SU-DHL-6 (cell line): ENCODE results near the gene CCDC136.

Experiments
- H2AFZ ChIP-seq: fragments of 200-600 bp; sonication (generic); 2 replicates; pipeline ENCODE4 v1.6.1; 2014; ENCODE audit warnings: low read depth, mild to moderate bottlenecking, moderate library complexity, mixed read lengths, antibody characterized with exemption, low read length; ENCODE audit not compliant: severe bottlenecking
- H3F3A ChIP-seq: fragments of 200-600 bp; shearing (Covaris generic); 2 replicates; pipeline ENCODE4 v1.6.0; 2016; ENCODE audit warnings: antibody characterized with exemption, mild to moderate bottlenecking; ENCODE audit not compliant: insufficient read depth
- H3K27ac ChIP-seq: fragments of 200-600 bp; sonication (generic); 2 replicates; pipeline ENCODE4 v1.5.1; 2016; ENCODE audit warnings: low read depth, mild to moderate bottlenecking, low read length, moderate library complexity, mixed read lengths
- H3K27me3 ChIP-seq: fragments of 200-600 bp; sonication (generic), shearing (Covaris generic); 2 replicates; pipeline ENCODE4 v1.6.0; 2014; ENCODE audit warnings: mild to moderate bottlenecking, low read length
- H3K36me3 ChIP-seq: fragments of 200-600 bp; sonication (generic); 2 replicates; pipeline ENCODE4 v1.6.1; 2014; ENCODE audit warnings: mild to moderate bottlenecking, low read length, mixed read lengths
- H3K4me2 ChIP-seq: fragments of 300-600, 200-600 bp; shearing (Covaris generic), sonication (generic); 2 replicates; pipeline ENCODE4 v1.6.0; 2014; ENCODE audit warnings: low read length, low read depth, mild to moderate bottlenecking; ENCODE audit not compliant: poor library complexity, severe bottlenecking
- H3K4me3 ChIP-seq: fragments of 200-600 bp; sonication (generic); 2 replicates; pipeline ENCODE4 v1.5.1; 2014; ENCODE audit warnings: antibody characterized with exemption, low read length, mild to moderate bottlenecking, mixed read lengths; ENCODE audit not compliant: insufficient read depth, poor library complexity, severe bottlenecking
- H3K79me2 ChIP-seq: fragments of 200-600 bp; sonication (generic); 2 replicates; pipeline ENCODE4 v1.6.1; 2014; ENCODE audit warnings: mild to moderate bottlenecking, low read length, moderate library complexity; ENCODE audit not compliant: insufficient read depth
- H3K9ac ChIP-seq: fragments of 200-600 bp; sonication (generic); 2 replicates; pipeline ENCODE4 v1.7.0; 2014; ENCODE audit warnings: mild to moderate bottlenecking, low read length
- H3K9me2 ChIP-seq: fragments of 200-600 bp; sonication (generic); replicated peaks from 2 replicates; pipeline ENCODE4 v1.6.1; 2014; ENCODE audit warnings: low read length; ENCODE audit not compliant: insufficient read depth
- H3K9me3 ChIP-seq: fragments of 200-600 bp; sonication (generic); 2 replicates; pipeline ENCODE4 v1.6.1; 2014; ENCODE audit warnings: low read length, mixed read lengths; ENCODE audit not compliant: insufficient read depth
- H4K20me1 ChIP-seq: fragments of 200-600 bp; sonication (generic); 2 replicates; pipeline ENCODE4 v1.6.1; 2014; ENCODE audit warnings: low read depth, mild to moderate bottlenecking, antibody characterized with exemption, low read length, moderate library complexity, mixed read lengths
- EZH2phosphoT487 ChIP-seq: fragments of 200-600 bp; sonication (generic), shearing (Covaris generic); conservative IDR thresholded peaks from 2 replicates; pipeline ENCODE4 v1.6.1; 2018; ENCODE audit warnings: mild to moderate bottlenecking, antibody characterized with exemption, low read length, moderate library complexity, mixed read lengths
- TF ChIP-seq, protein P1 (sequence below): fragments of 200-600 bp; sonication (generic); IDR thresholded peaks from one replicate; pipeline ENCODE4 v1.5.1; 2017; ENCODE audit warnings: antibody characterized with exemption, mild to moderate bottlenecking, low read length, moderate library complexity; ENCODE audit not compliant: insufficient read depth, poor library complexity, severe bottlenecking

CCDC136 gene

DNA sequence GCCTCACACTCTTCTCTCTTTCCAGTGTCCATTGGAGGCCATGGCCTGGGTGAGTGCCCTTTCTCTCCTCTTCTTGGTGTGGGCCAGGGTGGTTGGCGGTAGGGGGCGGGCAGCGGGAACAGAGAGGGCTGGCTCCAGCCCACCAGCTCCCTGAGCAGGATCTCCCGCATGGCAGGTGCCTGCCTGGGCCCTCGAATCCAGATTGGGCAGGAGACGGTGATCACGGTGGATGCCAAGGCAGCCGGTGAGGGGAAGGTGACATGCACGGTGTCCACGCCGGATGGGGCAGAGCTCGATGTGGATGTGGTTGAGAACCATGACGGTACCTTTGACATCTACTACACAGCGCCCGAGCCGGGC, 57.4 kb downstream of the CCDC136 start:
- H3K36me3 ChIP-seq, result no peaks in the 10 kb centered on the region
- H3F3A ChIP-seq, result no peaks in the 10 kb centered on the region
- H3K4me3 ChIP-seq, result no peak overlapping the region
- H3K9me3 ChIP-seq, result no peaks in the 10 kb centered on the region
- H2AFZ ChIP-seq, result no peak overlapping the region
- no peaks in the 10 kb centered on the region for H3K79me2 ChIP-seq
- H3K9ac ChIP-seq, result no peak overlapping the region
- H3K27me3 ChIP-seq, result no peaks in the 10 kb centered on the region
- no peak overlapping the region for H3K4me2 ChIP-seq
- H3K27ac ChIP-seq, result no peak overlapping the region
- H3K9me2 ChIP-seq, result no peaks in the 10 kb centered on the region
- TF ChIP-seq EZH2phosphoT487, result no peak
- TF ChIP-seq, protein P1, sequence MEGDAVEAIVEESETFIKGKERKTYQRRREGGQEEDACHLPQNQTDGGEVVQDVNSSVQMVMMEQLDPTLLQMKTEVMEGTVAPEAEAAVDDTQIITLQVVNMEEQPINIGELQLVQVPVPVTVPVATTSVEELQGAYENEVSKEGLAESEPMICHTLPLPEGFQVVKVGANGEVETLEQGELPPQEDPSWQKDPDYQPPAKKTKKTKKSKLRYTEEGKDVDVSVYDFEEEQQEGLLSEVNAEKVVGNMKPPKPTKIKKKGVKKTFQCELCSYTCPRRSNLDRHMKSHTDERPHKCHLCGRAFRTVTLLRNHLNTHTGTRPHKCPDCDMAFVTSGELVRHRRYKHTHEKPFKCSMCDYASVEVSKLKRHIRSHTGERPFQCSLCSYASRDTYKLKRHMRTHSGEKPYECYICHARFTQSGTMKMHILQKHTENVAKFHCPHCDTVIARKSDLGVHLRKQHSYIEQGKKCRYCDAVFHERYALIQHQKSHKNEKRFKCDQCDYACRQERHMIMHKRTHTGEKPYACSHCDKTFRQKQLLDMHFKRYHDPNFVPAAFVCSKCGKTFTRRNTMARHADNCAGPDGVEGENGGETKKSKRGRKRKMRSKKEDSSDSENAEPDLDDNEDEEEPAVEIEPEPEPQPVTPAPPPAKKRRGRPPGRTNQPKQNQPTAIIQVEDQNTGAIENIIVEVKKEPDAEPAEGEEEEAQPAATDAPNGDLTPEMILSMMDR, result no peak
- no peaks in the 10 kb centered on the region for H4K20me1 ChIP-seq

DNA sequence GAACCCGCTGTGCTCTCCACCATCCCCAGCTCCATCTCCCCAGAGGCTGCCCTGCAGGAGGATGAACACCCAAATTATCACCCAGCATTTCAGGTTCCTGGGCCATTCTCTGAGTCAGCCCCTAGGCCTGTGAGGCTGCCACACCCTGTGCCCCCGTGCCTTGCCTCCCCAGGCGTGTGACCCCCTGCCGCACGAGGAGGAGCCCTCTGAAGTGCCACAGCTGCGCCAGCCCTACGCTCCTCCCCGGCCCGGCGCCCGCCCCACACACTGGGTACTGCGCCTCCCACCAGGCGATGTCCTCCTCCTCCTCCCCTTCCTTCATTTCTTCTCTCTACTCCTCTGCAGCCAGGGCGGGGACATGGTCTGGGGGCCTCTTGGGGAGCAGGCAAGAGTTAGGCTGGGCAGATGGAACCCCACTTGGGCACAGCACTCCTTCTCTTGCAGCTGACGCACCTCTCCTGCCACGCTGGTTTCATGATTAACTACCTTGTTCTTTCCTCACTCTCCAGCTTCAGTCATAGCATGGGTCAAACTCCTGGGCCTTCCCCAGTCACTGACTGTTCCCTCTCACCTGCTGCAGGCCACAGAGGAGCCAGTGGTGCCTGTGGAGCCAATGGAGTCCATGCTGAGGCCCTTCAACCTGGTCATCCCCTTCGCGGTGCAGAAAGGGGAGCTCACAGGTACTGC, 58.2 kb downstream of the CCDC136 start:
- TF ChIP-seq, protein P1, result no peak
- TF ChIP-seq EZH2phosphoT487, result no peak
- Histone ChIP-seq H3K9me2 (no peaks in the 10 kb centered on the region), H3K9ac (no peak overlapping the region), H3K4me2 (no peak overlapping the region), H3K27me3 (no peaks in the 10 kb centered on the region), H3K9me3 (no peaks in the 10 kb centered on the region), H2AFZ (no peak overlapping the region), H3K36me3 (no peaks in the 10 kb centered on the region), H3K79me2 (no peaks in the 10 kb centered on the region), H4K20me1 (no peaks in the 10 kb centered on the region), H3K27ac (no peak overlapping the region), H3F3A (no peaks in the 10 kb centered on the region), H3K4me3 (no peak overlapping the region)

DNA sequence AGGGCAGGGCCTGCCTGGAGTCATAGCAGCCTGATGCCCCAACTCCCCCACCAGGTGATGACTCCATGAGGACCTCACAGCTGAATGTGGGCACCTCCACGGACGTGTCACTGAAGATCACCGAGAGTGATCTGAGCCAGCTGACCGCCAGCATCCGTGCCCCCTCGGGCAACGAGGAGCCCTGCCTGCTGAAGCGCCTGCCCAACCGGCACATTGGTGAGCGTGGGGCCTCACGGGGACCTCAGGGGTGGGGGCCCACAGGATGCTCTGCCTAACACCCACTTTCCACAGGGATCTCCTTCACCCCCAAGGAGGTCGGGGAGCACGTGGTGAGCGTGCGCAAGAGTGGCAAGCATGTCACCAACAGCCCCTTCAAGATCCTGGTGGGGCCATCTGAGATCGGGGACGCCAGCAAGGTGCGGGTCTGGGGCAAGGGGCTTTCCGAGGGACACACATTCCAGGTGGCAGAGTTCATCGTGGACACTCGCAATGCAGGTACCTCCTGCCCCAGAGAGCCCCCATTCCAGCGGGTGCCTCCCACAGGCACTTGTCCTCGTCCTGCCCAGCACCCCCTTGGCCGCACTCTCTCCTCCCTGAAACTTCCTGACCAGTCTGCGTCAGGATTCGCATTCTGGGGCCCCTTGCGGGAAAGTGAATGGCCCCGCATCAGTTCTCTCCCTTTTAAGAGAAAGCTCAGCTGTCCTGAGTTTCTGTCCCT, 60.9 kb downstream of the CCDC136 start:
- Histone ChIP-seq H3K27me3 (no peaks in the 10 kb centered on the region), H3K79me2 (no peaks in the 10 kb centered on the region), H3F3A (no peaks in the 10 kb centered on the region), H3K27ac (no peak overlapping the region), H4K20me1 (no peaks in the 10 kb centered on the region), H3K9me3 (no peaks in the 10 kb centered on the region), H3K4me3 (no peak overlapping the region), H3K9me2 (no peaks in the 10 kb centered on the region), H3K9ac (no peak overlapping the region), H3K36me3 (no peaks in the 10 kb centered on the region), H2AFZ (no peak overlapping the region), H3K4me2 (no peak overlapping the region)
- no peak for TF ChIP-seq EZH2phosphoT487
- TF ChIP-seq, protein P1, result no peak
